ENCODE data around the gene ADCY5.

Gene ADCY5

GRCh38 chr3:123431658-123432324 is 17.1 kb downstream of the ADCY5 start:
- TF ChIP-seq CTCF (conservative IDR thresholded peaks at IDR 0.05; ENCODE audit: control insufficient read depth, insufficient read depth, low read depth, low read length) = no peak
- no peak overlapping the region for H3K4me3 ChIP-seq (ENCODE audit: control insufficient read depth, low read depth, low read length)
- DNase-seq (ENCODE audit: low read depth) = no peak

GRCh38 chr3:123431007-123431657 is 17.8 kb downstream of the ADCY5 start:
- no peak for TF ChIP-seq CTCF (conservative IDR thresholded peaks at IDR 0.05; ENCODE audit: control insufficient read depth, insufficient read depth, low read depth, low read length)
- H3K4me3 ChIP-seq (ENCODE audit: control insufficient read depth, low read depth, low read length) = no peak overlapping the region
- DNase-seq (ENCODE audit: low read depth) = no peak

- H3K4me3 ChIP-seq (ENCODE audit: control insufficient read depth, low read depth, low read length) = no peak overlapping the region
- no peak for DNase-seq (ENCODE audit: low read depth)
- no peak for TF ChIP-seq CTCF (conservative IDR thresholded peaks at IDR 0.05; ENCODE audit: control insufficient read depth, insufficient read depth, low read depth, low read length)
Observed at GRCh38 chr3:123430266-123430665, 18.6 kb downstream of the ADCY5 start.

GRCh38 chr3:123429362-123430125 is 19.3 kb downstream of the ADCY5 start:
- no peak for DNase-seq (ENCODE audit: low read depth)
- no peak for TF ChIP-seq CTCF (conservative IDR thresholded peaks at IDR 0.05; ENCODE audit: control insufficient read depth, insufficient read depth, low read depth, low read length)
- no peak overlapping the region for H3K4me3 ChIP-seq (ENCODE audit: control insufficient read depth, low read depth, low read length)

- no peak for DNase-seq (ENCODE audit: low read depth)
- no peak for TF ChIP-seq CTCF (conservative IDR thresholded peaks at IDR 0.05; ENCODE audit: control insufficient read depth, insufficient read depth, low read depth, low read length)
- no peak overlapping the region for H3K4me3 ChIP-seq (ENCODE audit: control insufficient read depth, low read depth, low read length)
Observed at GRCh38 chr3:123424999-123425712, 23.7 kb downstream of the ADCY5 start.

GRCh38 chr3:123424321-123424998 is 24.4 kb downstream of the ADCY5 start:
- DNase-seq (ENCODE audit: low read depth) = no peak
- no peak overlapping the region for H3K4me3 ChIP-seq (ENCODE audit: control insufficient read depth, low read depth, low read length)
- TF ChIP-seq CTCF (conservative IDR thresholded peaks at IDR 0.05; ENCODE audit: control insufficient read depth, insufficient read depth, low read depth, low read length) = no peak

Data from fibroblast of mammary gland (primary cell).